ENCODE data around the gene SCP2.

The SCP2 gene

GRCh38 chr1:53057127-53057526, 130.1 kb downstream of the SCP2 start:
- H3K36me3 ChIP-seq: no peaks in the 10 kb centered on the region
- TF ChIP-seq CTCF (IDR thresholded peaks at IDR 0.05; ENCODE audit: low read depth, low read length): no peak
- no peak overlapping the region for H3K27ac ChIP-seq
- no peaks in the 10 kb centered on the region for H3K27me3 ChIP-seq (ENCODE audit: insufficient read depth, low read depth, severe bottlenecking)
- no peaks in the 10 kb centered on the region for H3K9me3 ChIP-seq (ENCODE audit: severe bottlenecking)
- H3K4me3 ChIP-seq (ENCODE audit: low read depth, low read length): no peak overlapping the region
- DNase-seq: no peak

- no peak for TF ChIP-seq CTCF (IDR thresholded peaks at IDR 0.05; ENCODE audit: low read depth, low read length)
- H3K4me3 ChIP-seq (ENCODE audit: low read depth, low read length): no peak overlapping the region
- no peaks in the 10 kb centered on the region for H3K36me3 ChIP-seq
- no peaks in the 10 kb centered on the region for H3K27me3 ChIP-seq (ENCODE audit: insufficient read depth, low read depth, severe bottlenecking)
- no peak for DNase-seq
- no peaks in the 10 kb centered on the region for H3K9me3 ChIP-seq (ENCODE audit: severe bottlenecking)
- H3K27ac ChIP-seq: no peak overlapping the region
These were observed 133.5 kb downstream of the SCP2 start for GRCh38 chr1:53060579-53060978.

- DNase-seq: no peak
- H3K9me3 ChIP-seq (ENCODE audit: severe bottlenecking): no peaks in the 10 kb centered on the region
- no peak for TF ChIP-seq CTCF (IDR thresholded peaks at IDR 0.05; ENCODE audit: low read depth, low read length)
- no peaks in the 10 kb centered on the region for H3K27me3 ChIP-seq (ENCODE audit: insufficient read depth, low read depth, severe bottlenecking)
- H3K36me3 ChIP-seq: no peaks in the 10 kb centered on the region
- no peak overlapping the region for H3K27ac ChIP-seq
- H3K4me3 ChIP-seq (ENCODE audit: low read depth, low read length): no peak overlapping the region
These were observed 134.2 kb downstream of the SCP2 start for GRCh38 chr1:53061123-53061858.

DNA sequence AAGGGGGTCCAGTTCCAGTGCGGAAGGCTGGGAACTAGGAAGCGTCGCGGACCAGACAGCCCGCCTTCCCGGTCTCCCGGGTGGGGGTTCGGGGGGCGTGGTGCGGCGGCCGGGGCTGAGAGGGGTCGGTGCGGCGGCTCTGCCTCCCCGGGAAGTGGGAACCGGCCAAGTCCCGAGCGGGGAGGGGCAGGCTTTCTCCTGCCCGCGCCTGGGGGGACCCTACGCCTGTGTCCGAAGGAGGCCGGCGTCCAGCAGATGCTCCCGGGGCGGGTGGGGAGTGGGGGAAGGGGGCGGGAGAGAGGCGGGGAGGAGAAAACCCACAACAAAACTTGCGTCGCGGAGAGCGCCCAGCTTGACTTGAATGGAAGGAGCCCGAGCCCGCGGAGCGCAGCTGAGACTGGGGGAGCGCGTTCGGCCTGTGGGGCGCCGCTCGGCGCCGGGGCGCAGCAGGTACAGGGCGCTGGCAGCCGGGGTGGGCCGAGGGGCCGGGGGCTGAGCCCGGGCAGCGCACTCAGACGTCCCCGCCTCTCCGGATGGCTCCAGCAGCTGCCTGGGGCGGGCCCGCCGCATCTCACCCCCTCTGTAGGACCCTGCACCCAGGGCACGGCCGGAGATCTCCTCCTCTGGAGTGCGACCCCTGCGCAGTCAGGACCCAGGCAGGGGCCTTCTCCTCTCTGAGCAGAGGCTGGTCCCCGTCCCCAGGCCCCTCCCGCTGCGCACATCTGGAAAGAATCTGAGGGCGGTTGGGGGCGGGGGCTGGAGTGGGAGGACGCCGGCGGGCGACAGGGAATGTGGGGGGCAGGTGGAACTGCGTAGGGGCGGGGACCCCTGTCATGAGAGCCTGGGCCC, 135.0 kb downstream of the SCP2 start, which contains the start of gene PODN:
TSS of gene PODN (plus strand) at position 355 of the 849 bp plus-strand sequence. CDS start 7,643 bp downstream, outside the sequence.
- no peaks in the 10 kb centered on the region for H3K27me3 ChIP-seq (ENCODE audit: insufficient read depth, low read depth, severe bottlenecking)
- H3K4me3 ChIP-seq (ENCODE audit: low read depth, low read length): no peak within 1 kb of the TSS
- DNase-seq: no peak
- no peak within 1 kb of the TSS for H3K27ac ChIP-seq
- no peak for TF ChIP-seq CTCF (IDR thresholded peaks at IDR 0.05; ENCODE audit: low read depth, low read length)
- no peaks in the 10 kb centered on the region for H3K9me3 ChIP-seq (ENCODE audit: severe bottlenecking)
- no peaks in the 10 kb centered on the region for H3K36me3 ChIP-seq

GRCh38 chr1:53062708-53063591, 135.9 kb downstream of the SCP2 start:
- Histone ChIP-seq H3K4me3 (ENCODE audit: low read depth, low read length) (no peak overlapping the region), H3K9me3 (ENCODE audit: severe bottlenecking) (no peaks in the 10 kb centered on the region), H3K27me3 (ENCODE audit: insufficient read depth, low read depth, severe bottlenecking) (no peaks in the 10 kb centered on the region), H3K36me3 (no peaks in the 10 kb centered on the region), H3K27ac (no peak overlapping the region)
- no peak for DNase-seq
- TF ChIP-seq CTCF (IDR thresholded peaks at IDR 0.05; ENCODE audit: low read depth, low read length): no peak

All from WERI-Rb-1 (cell line).